ENCODE results near the gene ITPR3.

Gene ITPR3

GRCh38 chr6:33662318-33662717, 41.2 kb downstream of the ITPR3 start:
- H3K9ac ChIP-seq = no peak overlapping the region
- H3K27me3 ChIP-seq = no peaks in the 10 kb centered on the region
- TF ChIP-seq Cebpa-rat (IDR thresholded peaks at IDR 0.05) = no peak
- H3K4me1 ChIP-seq = no peaks in the 10 kb centered on the region
- H3K9me3 ChIP-seq = no peaks in the 10 kb centered on the region
- peaks cover 87% of the 10 kb centered on the region for H3K36me3 ChIP-seq
- no peaks in the 10 kb centered on the region for H4K20me1 ChIP-seq
- no peak overlapping the region for H3K27ac ChIP-seq
- H3K4me3 ChIP-seq = no peak overlapping the region
- no peak overlapping the region for H3K4me2 ChIP-seq

GRCh38 chr6:33663028-33663427, 41.9 kb downstream of the ITPR3 start:
- H3K27me3 ChIP-seq = no peaks in the 10 kb centered on the region
- H3K36me3 ChIP-seq = peaks cover 88% of the 10 kb centered on the region
- no peak overlapping the region for H3K9ac ChIP-seq
- H3K9me3 ChIP-seq = no peaks in the 10 kb centered on the region
- H3K4me1 ChIP-seq = no peaks in the 10 kb centered on the region
- TF ChIP-seq Cebpa-rat (IDR thresholded peaks at IDR 0.05) = no peak
- no peak overlapping the region for H3K4me3 ChIP-seq
- H3K27ac ChIP-seq = no peak overlapping the region
- peaks cover 5% of the 10 kb centered on the region; the same call in 1 of the 2 replicates for H4K20me1 ChIP-seq
- H3K4me2 ChIP-seq = no peak overlapping the region

- peaks cover 88% of the 10 kb centered on the region for H3K36me3 ChIP-seq
- peaks cover 4% of the 10 kb centered on the region; the same call in 1 of the 2 replicates for H3K4me1 ChIP-seq
- H4K20me1 ChIP-seq = peaks cover 5% of the 10 kb centered on the region; the same call in 1 of the 2 replicates
- H3K4me3 ChIP-seq = no peak overlapping the region
- no peak overlapping the region for H3K27ac ChIP-seq
- H3K9ac ChIP-seq = no peak overlapping the region
- no peaks in the 10 kb centered on the region for H3K27me3 ChIP-seq
- no peak overlapping the region for H3K4me2 ChIP-seq
- TF ChIP-seq Cebpa-rat (IDR thresholded peaks at IDR 0.05) = no peak
- no peaks in the 10 kb centered on the region for H3K9me3 ChIP-seq
Measured at GRCh38 chr6:33663727-33664449, 42.8 kb downstream of the ITPR3 start.

GRCh38 chr6:33664506-33665057, 43.5 kb downstream of the ITPR3 start:
- Histone ChIP-seq H3K9ac (no peak overlapping the region), H3K27ac (no peak overlapping the region), H3K27me3 (no peaks in the 10 kb centered on the region), H3K9me3 (no peaks in the 10 kb centered on the region), H3K36me3 (peaks cover 88% of the 10 kb centered on the region), H3K4me2 (no peak overlapping the region), H3K4me1 (peaks cover 6% of the 10 kb centered on the region; the same call in 1 of the 2 replicates), H4K20me1 (peaks cover 5% of the 10 kb centered on the region; the same call in 1 of the 2 replicates), H3K4me3 (no peak overlapping the region)
- TF ChIP-seq Cebpa-rat (IDR thresholded peaks at IDR 0.05) = no peak

GRCh38 chr6:33665957-33666356, 44.8 kb downstream of the ITPR3 start:
- Histone ChIP-seq H3K36me3 (peaks cover 92% of the 10 kb centered on the region), H3K4me1 (peaks cover 6% of the 10 kb centered on the region; the same call in 1 of the 2 replicates), H4K20me1 (peaks cover 5% of the 10 kb centered on the region; the same call in 1 of the 2 replicates), H3K9ac (no peak overlapping the region), H3K4me3 (no peak overlapping the region), H3K4me2 (no peak overlapping the region), H3K27me3 (no peaks in the 10 kb centered on the region), H3K9me3 (no peaks in the 10 kb centered on the region), H3K27ac (no peak overlapping the region)
- TF ChIP-seq Cebpa-rat (IDR thresholded peaks at IDR 0.05) = no peak

- TF ChIP-seq Cebpa-rat (IDR thresholded peaks at IDR 0.05) = no peak
- H3K4me2 ChIP-seq = no peak overlapping the region
- H3K9me3 ChIP-seq = no peaks in the 10 kb centered on the region
- no peak overlapping the region for H3K27ac ChIP-seq
- H3K4me1 ChIP-seq = peaks cover 15% of the 10 kb centered on the region
- H3K36me3 ChIP-seq = peaks cover 96% of the 10 kb centered on the region
- H3K27me3 ChIP-seq = no peaks in the 10 kb centered on the region
- H3K9ac ChIP-seq = no peak overlapping the region
- H4K20me1 ChIP-seq = peaks cover 5% of the 10 kb centered on the region; the same call in 1 of the 2 replicates
- no peak overlapping the region for H3K4me3 ChIP-seq
Measured at GRCh38 chr6:33667072-33667471, 46.0 kb downstream of the ITPR3 start.

GRCh38 chr6:33667776-33668175, 46.7 kb downstream of the ITPR3 start:
- TF ChIP-seq Cebpa-rat (IDR thresholded peaks at IDR 0.05) = no peak
- no peaks in the 10 kb centered on the region for H3K27me3 ChIP-seq
- no peak overlapping the region for H3K4me3 ChIP-seq
- H3K36me3 ChIP-seq = peaks cover 96% of the 10 kb centered on the region
- H3K9me3 ChIP-seq = no peaks in the 10 kb centered on the region
- H4K20me1 ChIP-seq = peaks cover 5% of the 10 kb centered on the region; the same call in 1 of the 2 replicates
- H3K4me1 ChIP-seq = peaks cover 18% of the 10 kb centered on the region
- no peak overlapping the region for H3K27ac ChIP-seq
- H3K4me2 ChIP-seq = no peak overlapping the region
- H3K9ac ChIP-seq = no peak overlapping the region

GRCh38 chr6:33668328-33668727, 47.2 kb downstream of the ITPR3 start:
- no peak overlapping the region for H3K4me3 ChIP-seq
- H3K4me1 ChIP-seq = peaks cover 24% of the 10 kb centered on the region
- no peak for TF ChIP-seq Cebpa-rat (IDR thresholded peaks at IDR 0.05)
- H3K4me2 ChIP-seq = no peak overlapping the region
- no peaks in the 10 kb centered on the region for H3K27me3 ChIP-seq
- no peak overlapping the region for H3K27ac ChIP-seq
- H3K9me3 ChIP-seq = no peaks in the 10 kb centered on the region
- no peak overlapping the region for H3K9ac ChIP-seq
- peaks cover 96% of the 10 kb centered on the region for H3K36me3 ChIP-seq
- peaks cover 5% of the 10 kb centered on the region; the same call in 1 of the 2 replicates for H4K20me1 ChIP-seq

GRCh38 chr6:33668914-33669313, 47.8 kb downstream of the ITPR3 start:
- H3K4me2 ChIP-seq = no peak overlapping the region
- no peak overlapping the region for H3K4me3 ChIP-seq
- peaks cover 5% of the 10 kb centered on the region; the same call in 1 of the 2 replicates for H4K20me1 ChIP-seq
- peaks cover 29% of the 10 kb centered on the region for H3K4me1 ChIP-seq
- TF ChIP-seq Cebpa-rat (IDR thresholded peaks at IDR 0.05) = no peak
- H3K27ac ChIP-seq = no peak overlapping the region
- no peaks in the 10 kb centered on the region for H3K27me3 ChIP-seq
- no peaks in the 10 kb centered on the region for H3K9me3 ChIP-seq
- peaks cover 96% of the 10 kb centered on the region for H3K36me3 ChIP-seq
- no peak overlapping the region for H3K9ac ChIP-seq

- Histone ChIP-seq H3K27ac (no peak overlapping the region), H3K4me2 (no peak overlapping the region), H3K9ac (no peak overlapping the region), H3K4me1 (peaks cover 42% of the 10 kb centered on the region), H3K4me3 (no peak overlapping the region), H3K36me3 (peaks cover 92% of the 10 kb centered on the region), H3K9me3 (no peaks in the 10 kb centered on the region), H4K20me1 (peaks cover 5% of the 10 kb centered on the region; the same call in 1 of the 2 replicates), H3K27me3 (no peaks in the 10 kb centered on the region)
- TF ChIP-seq Cebpa-rat (IDR thresholded peaks at IDR 0.05) = no peak
Measured at GRCh38 chr6:33670086-33670660, 49.1 kb downstream of the ITPR3 start.

Data from BLaER1 (cell line).